ENCODE measurements around the gene RAPGEF4. TPM values are rescaled to one million over a fixed set of nuclear protein-coding genes. Genes with fewer than 3 reads are reported as not detected.

Gene RAPGEF4
- total and polyA plus RNA-seq, 2 of the 13 experiments (the other 11 are each of a cell fraction or from before 2014, with no cell fraction given), result 0.78 to 0.91 TPM

- no peak for TF ChIP-seq FUBP1 (CRISPR knock-in tag; IDR thresholded peaks at IDR 0.05; ENCODE audit: borderline replicate concordance)
- TF ChIP-seq SALL1 (CRISPR knock-in tag; IDR thresholded peaks at IDR 0.05), result no peak
- no peak for TF ChIP-seq RBFOX2 (IDR thresholded peaks at IDR 0.05; ENCODE audit: low read depth, low read length)
- no peak for TF ChIP-seq NPAS2 (CRISPR knock-in tag; IDR thresholded peaks at IDR 0.05; ENCODE audit: borderline replicate concordance)
- no peak for TF ChIP-seq LRRFIP1 (CRISPR knock-in tag; conservative IDR thresholded peaks at IDR 0.05)
- no peak for TF ChIP-seq HOXA5 (CRISPR knock-in tag; IDR thresholded peaks at IDR 0.05)
- TF ChIP-seq SRSF9 (IDR thresholded peaks at IDR 0.05; ENCODE audit: borderline replicate concordance, insufficient read depth, low read depth, low read length, poor library complexity, severe bottlenecking), result no peak
- TF ChIP-seq ZNF616 (CRISPR knock-in tag; IDR thresholded peaks at IDR 0.05; ENCODE audit: low read depth), result no peak
- no peak for TF ChIP-seq ZNF335 (CRISPR knock-in tag; IDR thresholded peaks at IDR 0.05)
- TF ChIP-seq MLXIP (CRISPR knock-in tag; IDR thresholded peaks at IDR 0.05; ENCODE audit: borderline replicate concordance), result no peak
- TF ChIP-seq ZNF326 (CRISPR knock-in tag; IDR thresholded peaks at IDR 0.05; ENCODE audit: borderline replicate concordance), result no peak
- TF ChIP-seq MBNL3 (CRISPR knock-in tag; conservative IDR thresholded peaks at IDR 0.05), result no peak
- TF ChIP-seq ZFP36 (IDR thresholded peaks at IDR 0.05; ENCODE audit: borderline replicate concordance, low read depth, low read length, partially characterized antibody), result no peak
- TF ChIP-seq ZNF530 (CRISPR knock-in tag; IDR thresholded peaks at IDR 0.05; ENCODE audit: low read depth), result no peak
- no peak for TF ChIP-seq ZNF549 (CRISPR knock-in tag; IDR thresholded peaks at IDR 0.05)
- TF ChIP-seq HINFP (CRISPR knock-in tag; IDR thresholded peaks at IDR 0.05; ENCODE audit: low read depth), result no peak
- TF ChIP-seq KLF12 (CRISPR knock-in tag; IDR thresholded peaks at IDR 0.05; ENCODE audit: borderline replicate concordance), result no peak
- no peak for TF ChIP-seq ZSCAN29 (CRISPR knock-in tag; conservative IDR thresholded peaks at IDR 0.05)
- no peak for TF ChIP-seq ZC3H13 (CRISPR knock-in tag; IDR thresholded peaks at IDR 0.05)
- no peak for TF ChIP-seq ZNF557 (CRISPR knock-in tag; IDR thresholded peaks at IDR 0.05)
These were observed 313.4 kb downstream of the RAPGEF4 start (continued) for GRCh38 chr2:173048897-173049661.

All from HepG2 (cell line).